Measurements from ENCODE around the gene SPATA9.
"Not testable (repeated sequence)": the region's sequence is repeated elsewhere in the genome, so short reads cannot be mapped to it uniquely, and the experiment has no call there.

The SPATA9 gene

GRCh38 chr5:95715799-95716461 lies 33.1 kb upstream of the SPATA9 start:
- peak; percentile 5 for DNase-seq

GRCh38 chr5:95713960-95714710 lies 31.3 kb upstream of the SPATA9 start:
- no peak for DNase-seq

GRCh38 chr5:95713246-95713645 lies 30.5 kb upstream of the SPATA9 start:
- not testable (repeated sequence) for DNase-seq

GRCh38 chr5:95712347-95712958 lies 29.7 kb upstream of the SPATA9 start:
- peak; percentile 47 for DNase-seq

- DNase-seq: no peak
Observed at GRCh38 chr5:95711501-95712346, 28.9 kb upstream of the SPATA9 start.

- DNase-seq: not testable (repeated sequence)
Observed at GRCh38 chr5:95710651-95711500, 28.1 kb upstream of the SPATA9 start.

GRCh38 chr5:95709967-95710650 lies 27.3 kb upstream of the SPATA9 start:
- no peak for DNase-seq

GRCh38 chr5:95708876-95709275 lies 26.1 kb upstream of the SPATA9 start:
- DNase-seq: no peak

GRCh38 chr5:95707534-95708188 lies 24.9 kb upstream of the SPATA9 start:
- not testable (repeated sequence) for DNase-seq

GRCh38 chr5:95707055-95707454 lies 24.3 kb upstream of the SPATA9 start:
- no peak for DNase-seq

GRCh38 chr5:95706196-95706595 lies 23.4 kb upstream of the SPATA9 start:
- not testable (repeated sequence) for DNase-seq

- no peak for DNase-seq
Observed at GRCh38 chr5:95704150-95704549, 21.4 kb upstream of the SPATA9 start.

- no peak for DNase-seq
Observed at GRCh38 chr5:95701074-95701473, 18.3 kb upstream of the SPATA9 start.

GRCh38 chr5:95699337-95699736 lies 16.5 kb upstream of the SPATA9 start:
- DNase-seq: no peak

- DNase-seq: no peak
Observed at GRCh38 chr5:95697781-95698681, 15.2 kb upstream of the SPATA9 start.

GRCh38 chr5:95690333-95690732 lies 7.5 kb upstream of the SPATA9 start:
- DNase-seq: no peak

- DNase-seq: no peak
Observed at GRCh38 chr5:95689680-95690079, 6.9 kb upstream of the SPATA9 start.

- DNase-seq: no peak
Observed at GRCh38 chr5:95686651-95687050, 3.9 kb upstream of the SPATA9 start.

GRCh38 chr5:95684361-95684760 lies 1.6 kb upstream of the SPATA9 start:
- no peak for DNase-seq

GRCh38 chr5:95673081-95673480 lies 9.7 kb downstream of the SPATA9 start:
- DNase-seq: no peak

All from activated naive CD4-positive, alpha-beta T cell treated with Interleukin-2 at 50 U/mL for 16 hours (primary cell).